HepG2 (cell line): ENCODE measurements around the gene FAM110A. TPM values are rescaled to one million over a fixed set of nuclear protein-coding genes. Genes with fewer than 3 reads are reported as not detected.

ENCODE experiments used
- HNRNPUL1 ChIP-seq: fragments of 200-400 bp; formaldehyde crosslinking; IDR thresholded peaks from 2 replicates; pipeline ENCODE4 v1.6.1; 2017; ENCODE audit warnings: low read depth, mild to moderate bottlenecking, low read length, moderate library complexity
- KLF15 ChIP-seq: sonication (generic); formaldehyde crosslinking; IDR thresholded peaks from 2 replicates; pipeline ENCODE4 v1.8.1; 2023; ENCODE audit warnings: borderline replicate concordance, mild to moderate bottlenecking, inconsistent platforms, missing genetic modification reagents, mixed read lengths
- PAF1 ChIP-seq: IDR thresholded peaks from 2 replicates; pipeline ENCODE4 v1.6.1; 2016; ENCODE audit warnings: missing genetic modification reagents, missing compliant biosample characterization
- POLR2A ChIP-seq, 2 experiments: IDR thresholded peaks; 2 replicates each; pipeline ENCODE4 v1.6.1; 2011; ENCODE audit warnings: low read depth in 2 of 2, low read length in 2 of 2, mild to moderate bottlenecking in 1 of 2, moderate library complexity in 1 of 2; ENCODE audit not compliant: insufficient read depth in 1 of 2
- RBM22 ChIP-seq: fragments of 200-400 bp; formaldehyde crosslinking; optimal IDR thresholded peaks from 2 replicates; pipeline ENCODE3; 2017; ENCODE audit warnings: mild to moderate bottlenecking, low read length, moderate library complexity
- REXO4 ChIP-seq: sonication (generic); formaldehyde crosslinking; IDR thresholded peaks from 2 replicates; pipeline ENCODE4 v1.8.0; 2022; ENCODE audit warnings: missing genetic modification reagents, mild to moderate bottlenecking, borderline replicate concordance
- ZBTB20 ChIP-seq: sonication (generic); formaldehyde crosslinking; IDR thresholded peaks from 2 replicates; pipeline ENCODE4 v1.8.1; 2023; ENCODE audit warnings: missing genetic modification reagents, low read depth, mild to moderate bottlenecking, borderline replicate concordance
- ZNF709 ChIP-seq: sonication (generic); formaldehyde crosslinking; IDR thresholded peaks from 2 replicates; pipeline ENCODE4 v1.5.0; 2020; ENCODE audit warnings: mild to moderate bottlenecking, missing genetic modification reagents
- ZNF749 ChIP-seq: sonication (generic); formaldehyde crosslinking; IDR thresholded peaks from 2 replicates; pipeline ENCODE4 v1.8.0; 2022; ENCODE audit warnings: mild to moderate bottlenecking, missing genetic modification reagents, moderate library complexity, borderline replicate concordance
- polyA plus RNA-seq, 8 experiments: library from polyadenylated mRNA; depleted of rRNA in 3 of 8; stranded (reverse) in 7 of 8; unstranded in 1 of 8; fragments of >200 nt; fragmentation: Illumina TruSeq in 4 of 8; extraction: Trizol in 4 of 8; gene quantifications; 2 replicates each; pipeline versions ENCODE4 v1.2.1 to v1.2.3, GENCODE V29; 2011 to 2016; ENCODE audit warnings: low read depth in 4 of 8, missing spikeins in 1 of 8, mixed read lengths in 1 of 8; ENCODE audit not compliant: insufficient read depth in 1 of 8
- total RNA-seq, 5 experiments: library from RNA; depleted of rRNA; stranded (reverse); fragments of >200 nt; fragmentation: Illumina TruSeq; extraction: Trizol; gene quantifications; 2 replicates each; pipeline ENCODE4 v1.2.3, GENCODE V29; 2016; ENCODE audit warnings: low read depth in 1 of 5
- TF ChIP-seq, protein P1 (sequence below): sonication (generic); formaldehyde crosslinking; IDR thresholded peaks from 2 replicates; pipeline ENCODE4 v1.4.0; 2020; ENCODE audit warnings: missing genetic modification reagents, borderline replicate concordance
- TF ChIP-seq, protein P2 (sequence below): sonication (generic); formaldehyde crosslinking; IDR thresholded peaks from 2 replicates; pipeline ENCODE4 v1.4.0; 2020; ENCODE audit warnings: missing genetic modification reagents
- TF ChIP-seq, protein P3 (sequence below): sonication (generic); formaldehyde crosslinking; IDR thresholded peaks from 2 replicates; pipeline ENCODE4 v1.4.0; 2020; ENCODE audit warnings: missing genetic modification reagents
- TF ChIP-seq, protein P4 (sequence below): sonication (generic); formaldehyde crosslinking; IDR thresholded peaks from 2 replicates; pipeline ENCODE4 v1.5.0; 2020; ENCODE audit warnings: mild to moderate bottlenecking, missing genetic modification reagents

FAM110A gene
- total and polyA plus RNA-seq, 2 of the 13 experiments (the other 11 are each of a cell fraction or from before 2014, with no cell fraction given) = 1.9 TPM

DNA sequence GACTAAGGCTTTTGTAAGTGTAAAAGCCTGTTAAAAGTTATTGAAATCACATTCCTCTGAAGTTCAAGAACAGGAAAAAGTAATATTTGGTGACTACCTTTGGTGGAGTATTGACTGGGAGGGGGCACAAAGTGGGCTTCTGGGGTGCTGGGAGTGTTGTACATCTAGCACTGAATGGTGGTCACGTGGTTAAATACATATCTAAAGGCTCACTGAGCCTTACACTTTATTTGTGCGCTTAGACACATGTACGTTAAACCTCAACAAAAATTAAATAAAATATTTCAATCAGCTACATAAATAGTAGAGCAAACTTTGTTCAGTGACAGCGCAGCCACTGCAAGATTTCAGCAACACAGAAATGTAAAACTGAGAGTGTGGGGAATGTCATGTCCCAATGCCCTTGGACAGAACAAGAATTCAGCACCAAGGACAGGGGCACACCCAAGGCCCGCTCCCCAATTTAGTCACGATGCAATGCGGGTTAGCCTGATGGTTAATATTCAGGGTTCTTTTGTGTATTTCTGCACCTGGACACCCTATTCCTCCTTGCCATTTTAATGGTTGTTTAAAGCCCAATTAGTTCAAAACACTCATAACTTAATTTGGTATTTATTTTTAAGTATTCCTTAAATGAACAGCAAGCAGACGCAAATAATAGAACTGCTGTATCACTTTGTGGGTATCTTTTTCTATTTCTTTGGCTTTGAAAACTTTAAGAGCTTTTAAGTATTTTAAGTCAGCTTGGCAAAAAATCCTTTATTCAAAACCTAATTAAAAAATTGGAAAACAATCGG lies 45.2 kb downstream of the FAM110A start (continued):
- TF ChIP-seq, protein P1, sequence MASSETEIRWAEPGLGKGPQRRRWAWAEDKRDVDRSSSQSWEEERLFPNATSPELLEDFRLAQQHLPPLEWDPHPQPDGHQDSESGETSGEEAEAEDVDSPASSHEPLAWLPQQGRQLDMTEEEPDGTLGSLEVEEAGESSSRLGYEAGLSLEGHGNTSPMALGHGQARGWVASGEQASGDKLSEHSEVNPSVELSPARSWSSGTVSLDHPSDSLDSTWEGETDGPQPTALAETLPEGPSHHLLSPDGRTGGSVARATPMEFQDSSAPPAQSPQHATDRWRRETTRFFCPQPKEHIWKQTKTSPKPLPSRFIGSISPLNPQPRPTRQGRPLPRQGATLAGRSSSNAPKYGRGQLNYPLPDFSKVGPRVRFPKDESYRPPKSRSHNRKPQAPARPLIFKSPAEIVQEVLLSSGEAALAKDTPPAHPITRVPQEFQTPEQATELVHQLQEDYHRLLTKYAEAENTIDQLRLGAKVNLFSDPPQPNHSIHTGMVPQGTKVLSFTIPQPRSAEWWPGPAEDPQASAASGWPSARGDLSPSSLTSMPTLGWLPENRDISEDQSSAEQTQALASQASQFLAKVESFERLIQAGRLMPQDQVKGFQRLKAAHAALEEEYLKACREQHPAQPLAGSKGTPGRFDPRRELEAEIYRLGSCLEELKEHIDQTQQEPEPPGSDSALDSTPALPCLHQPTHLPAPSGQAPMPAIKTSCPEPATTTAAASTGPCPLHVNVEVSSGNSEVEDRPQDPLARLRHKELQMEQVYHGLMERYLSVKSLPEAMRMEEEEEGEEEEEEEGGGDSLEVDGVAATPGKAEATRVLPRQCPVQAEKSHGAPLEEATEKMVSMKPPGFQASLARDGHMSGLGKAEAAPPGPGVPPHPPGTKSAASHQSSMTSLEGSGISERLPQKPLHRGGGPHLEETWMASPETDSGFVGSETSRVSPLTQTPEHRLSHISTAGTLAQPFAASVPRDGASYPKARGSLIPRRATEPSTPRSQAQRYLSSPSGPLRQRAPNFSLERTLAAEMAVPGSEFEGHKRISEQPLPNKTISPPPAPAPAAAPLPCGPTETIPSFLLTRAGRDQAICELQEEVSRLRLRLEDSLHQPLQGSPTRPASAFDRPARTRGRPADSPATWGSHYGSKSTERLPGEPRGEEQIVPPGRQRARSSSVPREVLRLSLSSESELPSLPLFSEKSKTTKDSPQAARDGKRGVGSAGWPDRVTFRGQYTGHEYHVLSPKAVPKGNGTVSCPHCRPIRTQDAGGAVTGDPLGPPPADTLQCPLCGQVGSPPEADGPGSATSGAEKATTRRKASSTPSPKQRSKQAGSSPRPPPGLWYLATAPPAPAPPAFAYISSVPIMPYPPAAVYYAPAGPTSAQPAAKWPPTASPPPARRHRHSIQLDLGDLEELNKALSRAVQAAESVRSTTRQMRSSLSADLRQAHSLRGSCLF = peak; percentile 68; the same call in 1 of the 2 replicates
- TF ChIP-seq, protein P2, sequence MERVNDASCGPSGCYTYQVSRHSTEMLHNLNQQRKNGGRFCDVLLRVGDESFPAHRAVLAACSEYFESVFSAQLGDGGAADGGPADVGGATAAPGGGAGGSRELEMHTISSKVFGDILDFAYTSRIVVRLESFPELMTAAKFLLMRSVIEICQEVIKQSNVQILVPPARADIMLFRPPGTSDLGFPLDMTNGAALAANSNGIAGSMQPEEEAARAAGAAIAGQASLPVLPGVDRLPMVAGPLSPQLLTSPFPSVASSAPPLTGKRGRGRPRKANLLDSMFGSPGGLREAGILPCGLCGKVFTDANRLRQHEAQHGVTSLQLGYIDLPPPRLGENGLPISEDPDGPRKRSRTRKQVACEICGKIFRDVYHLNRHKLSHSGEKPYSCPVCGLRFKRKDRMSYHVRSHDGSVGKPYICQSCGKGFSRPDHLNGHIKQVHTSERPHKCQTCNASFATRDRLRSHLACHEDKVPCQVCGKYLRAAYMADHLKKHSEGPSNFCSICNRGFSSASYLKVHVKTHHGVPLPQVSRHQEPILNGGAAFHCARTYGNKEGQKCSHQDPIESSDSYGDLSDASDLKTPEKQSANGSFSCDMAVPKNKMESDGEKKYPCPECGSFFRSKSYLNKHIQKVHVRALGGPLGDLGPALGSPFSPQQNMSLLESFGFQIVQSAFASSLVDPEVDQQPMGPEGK (CRISPR knock-in tag) = peak; percentile 38; the same call in 1 of the 2 replicates
- TF ChIP-seq, protein P3, sequence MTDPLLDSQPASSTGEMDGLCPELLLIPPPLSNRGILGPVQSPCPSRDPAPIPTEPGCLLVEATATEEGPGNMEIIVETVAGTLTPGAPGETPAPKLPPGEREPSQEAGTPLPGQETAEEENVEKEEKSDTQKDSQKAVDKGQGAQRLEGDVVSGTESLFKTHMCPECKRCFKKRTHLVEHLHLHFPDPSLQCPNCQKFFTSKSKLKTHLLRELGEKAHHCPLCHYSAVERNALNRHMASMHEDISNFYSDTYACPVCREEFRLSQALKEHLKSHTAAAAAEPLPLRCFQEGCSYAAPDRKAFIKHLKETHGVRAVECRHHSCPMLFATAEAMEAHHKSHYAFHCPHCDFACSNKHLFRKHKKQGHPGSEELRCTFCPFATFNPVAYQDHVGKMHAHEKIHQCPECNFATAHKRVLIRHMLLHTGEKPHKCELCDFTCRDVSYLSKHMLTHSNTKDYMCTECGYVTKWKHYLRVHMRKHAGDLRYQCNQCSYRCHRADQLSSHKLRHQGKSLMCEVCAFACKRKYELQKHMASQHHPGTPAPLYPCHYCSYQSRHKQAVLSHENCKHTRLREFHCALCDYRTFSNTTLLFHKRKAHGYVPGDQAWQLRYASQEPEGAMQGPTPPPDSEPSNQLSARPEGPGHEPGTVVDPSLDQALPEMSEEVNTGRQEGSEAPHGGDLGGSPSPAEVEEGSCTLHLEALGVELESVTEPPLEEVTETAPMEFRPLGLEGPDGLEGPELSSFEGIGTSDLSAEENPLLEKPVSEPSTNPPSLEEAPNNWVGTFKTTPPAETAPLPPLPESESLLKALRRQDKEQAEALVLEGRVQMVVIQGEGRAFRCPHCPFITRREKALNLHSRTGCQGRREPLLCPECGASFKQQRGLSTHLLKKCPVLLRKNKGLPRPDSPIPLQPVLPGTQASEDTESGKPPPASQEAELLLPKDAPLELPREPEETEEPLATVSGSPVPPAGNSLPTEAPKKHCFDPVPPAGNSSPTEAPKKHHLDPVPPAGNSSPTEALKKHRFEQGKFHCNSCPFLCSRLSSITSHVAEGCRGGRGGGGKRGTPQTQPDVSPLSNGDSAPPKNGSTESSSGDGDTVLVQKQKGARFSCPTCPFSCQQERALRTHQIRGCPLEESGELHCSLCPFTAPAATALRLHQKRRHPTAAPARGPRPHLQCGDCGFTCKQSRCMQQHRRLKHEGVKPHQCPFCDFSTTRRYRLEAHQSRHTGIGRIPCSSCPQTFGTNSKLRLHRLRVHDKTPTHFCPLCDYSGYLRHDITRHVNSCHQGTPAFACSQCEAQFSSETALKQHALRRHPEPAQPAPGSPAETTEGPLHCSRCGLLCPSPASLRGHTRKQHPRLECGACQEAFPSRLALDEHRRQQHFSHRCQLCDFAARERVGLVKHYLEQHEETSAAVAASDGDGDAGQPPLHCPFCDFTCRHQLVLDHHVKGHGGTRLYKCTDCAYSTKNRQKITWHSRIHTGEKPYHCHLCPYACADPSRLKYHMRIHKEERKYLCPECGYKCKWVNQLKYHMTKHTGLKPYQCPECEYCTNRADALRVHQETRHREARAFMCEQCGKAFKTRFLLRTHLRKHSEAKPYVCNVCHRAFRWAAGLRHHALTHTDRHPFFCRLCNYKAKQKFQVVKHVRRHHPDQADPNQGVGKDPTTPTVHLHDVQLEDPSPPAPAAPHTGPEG (CRISPR knock-in tag) = 0 out of 2 replicates have a peak, but pooled peaks have one; percentile 57
- no peak for TF ChIP-seq PAF1
- TF ChIP-seq ZNF709 (CRISPR knock-in tag) = no peak
- no peak for TF ChIP-seq POLR2A (IDR thresholded peaks at IDR 0.05; ENCODE audit: insufficient read depth in 1 of 2, low read depth in 2 of 2, low read length in 2 of 2)
- no peak for TF ChIP-seq HNRNPUL1
- TF ChIP-seq REXO4 = no peak
- TF ChIP-seq, protein P4, sequence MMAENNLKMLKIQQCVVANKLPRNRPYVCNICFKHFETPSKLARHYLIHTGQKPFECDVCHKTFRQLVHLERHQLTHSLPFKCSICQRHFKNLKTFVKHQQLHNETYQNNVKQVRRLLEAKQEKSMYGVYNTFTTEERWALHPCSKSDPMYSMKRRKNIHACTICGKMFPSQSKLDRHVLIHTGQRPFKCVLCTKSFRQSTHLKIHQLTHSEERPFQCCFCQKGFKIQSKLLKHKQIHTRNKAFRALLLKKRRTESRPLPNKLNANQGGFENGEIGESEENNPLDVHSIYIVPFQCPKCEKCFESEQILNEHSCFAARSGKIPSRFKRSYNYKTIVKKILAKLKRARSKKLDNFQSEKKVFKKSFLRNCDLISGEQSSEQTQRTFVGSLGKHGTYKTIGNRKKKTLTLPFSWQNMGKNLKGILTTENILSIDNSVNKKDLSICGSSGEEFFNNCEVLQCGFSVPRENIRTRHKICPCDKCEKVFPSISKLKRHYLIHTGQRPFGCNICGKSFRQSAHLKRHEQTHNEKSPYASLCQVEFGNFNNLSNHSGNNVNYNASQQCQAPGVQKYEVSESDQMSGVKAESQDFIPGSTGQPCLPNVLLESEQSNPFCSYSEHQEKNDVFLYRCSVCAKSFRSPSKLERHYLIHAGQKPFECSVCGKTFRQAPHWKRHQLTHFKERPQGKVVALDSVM = no peak
- no peak for TF ChIP-seq KLF15 (CRISPR knock-in tag)
- 0 out of 2 replicates have a peak, but pooled peaks have one; percentile 44 for TF ChIP-seq ZNF749 (CRISPR knock-in tag)
- TF ChIP-seq ZBTB20 = peak; percentile 34; the same call in 1 of the 2 replicates
- TF ChIP-seq RBM22 = no peak
